GM18498 (cell line): ENCODE data around the gene ATP9B.
A peak's percentile ranks its signal among the peaks of the same experiment; 100 is the strongest.

Experiments
- ATAC-seq: cut with Tn5 transposase; IDR thresholded peaks from one replicate; pipeline ENCODE4 v1.9.1; 2021; ENCODE audit warnings: mild to moderate bottlenecking, moderate library complexity; ENCODE audit not compliant: unreplicated experiment

The ATP9B gene

GRCh38 chr18:79392226-79392625 lies 323.0 kb downstream of the ATP9B start:
- ATAC-seq, result no peak

DNA sequence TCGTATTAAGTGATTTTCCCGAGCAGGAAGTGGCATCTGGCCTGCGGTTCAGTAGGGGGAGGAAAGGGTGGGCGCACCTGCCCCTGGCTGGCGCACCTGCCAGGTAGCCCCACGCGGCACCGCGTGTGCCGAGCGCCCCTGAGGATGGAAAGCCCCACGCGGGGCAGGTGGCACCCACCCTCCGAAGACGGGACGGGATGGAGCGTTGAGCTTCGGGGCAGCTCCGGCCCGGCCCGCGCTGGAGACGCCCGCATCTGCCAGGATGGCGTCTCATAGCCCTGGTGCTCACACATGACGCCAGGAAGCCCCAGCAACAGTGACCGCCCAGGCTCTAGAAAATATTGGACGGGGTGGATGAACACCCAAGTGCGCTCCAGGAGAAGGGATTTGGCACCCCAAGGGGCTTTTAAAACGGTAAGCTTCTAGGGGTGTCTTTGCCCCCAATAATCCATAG lies 324.0 kb downstream of the ATP9B start:
- no peak for ATAC-seq

- ATAC-seq, result peak; percentile 22
Observed at GRCh38 chr18:79393635-79394533, 324.7 kb downstream of the ATP9B start.

- peak; percentile 1 for ATAC-seq
Observed at GRCh38 chr18:79394534-79395307, 325.5 kb downstream of the ATP9B start.

DNA sequence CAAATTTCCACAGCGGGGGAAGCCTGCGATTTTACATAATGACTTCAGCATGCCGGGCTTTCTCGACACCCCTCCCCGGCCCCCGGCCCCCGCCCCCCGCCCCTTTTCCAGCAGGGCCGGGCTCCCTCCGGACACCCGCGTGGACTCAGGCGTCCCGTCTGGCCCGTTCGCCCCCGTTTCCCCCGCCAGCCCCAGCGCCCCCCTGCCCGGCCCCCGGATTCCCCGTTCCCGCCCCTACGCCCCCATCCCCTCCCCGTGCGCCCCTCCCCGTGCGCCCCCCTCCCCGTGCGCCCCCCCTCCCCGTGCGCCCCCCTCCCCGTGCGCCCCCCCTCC lies 326.1 kb downstream of the ATP9B start:
- no peak for ATAC-seq

DNA sequence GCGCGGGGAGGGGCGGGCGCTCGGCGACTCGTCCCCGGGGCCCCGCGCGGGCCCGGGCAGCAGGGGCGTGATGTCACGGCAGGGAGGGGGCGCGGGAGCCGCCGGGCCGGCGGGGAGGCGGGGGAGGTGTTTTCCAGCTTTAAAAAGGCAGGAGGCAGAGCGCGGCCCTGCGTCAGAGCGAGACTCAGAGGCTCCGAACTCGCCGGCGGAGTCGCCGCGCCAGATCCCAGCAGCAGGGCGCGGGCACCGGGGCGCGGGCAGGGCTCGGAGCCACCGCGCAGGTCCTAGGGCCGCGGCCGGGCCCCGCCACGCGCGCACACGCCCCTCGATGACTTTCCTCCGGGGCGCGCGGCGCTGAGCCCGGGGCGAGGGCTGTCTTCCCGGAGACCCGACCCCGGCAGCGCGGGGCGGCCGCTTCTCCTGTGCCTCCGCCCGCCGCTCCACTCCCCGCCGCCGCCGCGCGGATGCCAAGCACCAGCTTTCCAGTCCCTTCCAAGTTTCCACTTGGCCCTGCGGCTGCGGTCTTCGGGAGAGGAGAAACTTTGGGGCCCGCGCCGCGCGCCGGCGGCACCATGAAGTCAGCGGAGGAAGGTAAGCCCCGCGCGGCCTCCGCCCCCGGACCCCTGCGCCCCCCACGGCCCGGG lies 326.7 kb downstream of the ATP9B start, which contains the start of gene NFATC1:
Gene NFATC1 (plus strand): TSS at position 170 of the 644 bp plus-strand sequence. CDS start 295 bp downstream, at position 465.
- peak; percentile 2 for ATAC-seq

DNA sequence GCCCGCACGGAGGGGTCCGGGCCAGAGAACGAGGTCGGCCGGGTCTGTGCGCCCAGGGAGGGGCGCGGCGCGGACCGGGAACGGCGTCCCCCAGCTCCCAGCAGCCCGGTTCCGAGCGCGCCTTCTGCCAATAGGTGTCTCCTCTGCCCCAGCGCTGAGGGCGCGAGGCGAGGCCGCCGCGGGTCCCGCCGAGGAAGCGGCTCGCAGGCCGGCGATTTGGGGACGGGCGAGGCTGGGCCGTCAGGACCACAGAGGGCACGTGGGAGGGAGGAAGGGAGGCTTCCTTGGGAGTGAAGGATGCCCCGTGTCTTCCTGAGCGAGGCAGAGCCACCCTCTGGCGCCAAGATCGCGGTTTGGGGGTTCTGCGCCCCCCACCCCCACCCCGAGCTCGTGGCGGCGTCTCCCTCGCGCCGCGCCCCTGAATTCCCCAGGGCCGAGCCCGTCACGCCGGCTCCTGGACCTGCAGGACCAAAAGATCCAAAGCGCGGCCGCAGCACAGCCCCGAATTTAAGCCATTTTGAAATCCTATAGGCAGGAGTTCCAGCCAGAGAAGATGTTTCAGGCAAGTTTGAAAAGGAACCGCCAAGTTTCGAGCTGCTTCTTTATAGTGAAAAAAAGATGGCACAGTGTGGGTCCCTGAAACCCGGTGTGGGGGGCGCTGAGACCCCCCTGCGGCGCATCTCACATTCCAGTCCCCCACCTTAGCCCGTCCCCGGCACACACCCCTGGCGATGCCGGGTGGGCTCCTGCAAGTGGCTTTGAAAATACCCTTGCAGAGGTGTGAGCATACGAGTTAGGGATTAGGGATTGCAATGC lies 327.4 kb downstream of the ATP9B start:
- peak; percentile 26 for ATAC-seq

GRCh38 chr18:79397247-79397829 lies 328.1 kb downstream of the ATP9B start:
- no peak for ATAC-seq

GRCh38 chr18:79397830-79398761 lies 328.9 kb downstream of the ATP9B start:
- no peak for ATAC-seq

GRCh38 chr18:79399275-79400081 lies 330.3 kb downstream of the ATP9B start:
- ATAC-seq, result peak; percentile 13

GRCh38 chr18:79400091-79400590 lies 330.9 kb downstream of the ATP9B start:
- ATAC-seq, result peak; percentile 27

DNA sequence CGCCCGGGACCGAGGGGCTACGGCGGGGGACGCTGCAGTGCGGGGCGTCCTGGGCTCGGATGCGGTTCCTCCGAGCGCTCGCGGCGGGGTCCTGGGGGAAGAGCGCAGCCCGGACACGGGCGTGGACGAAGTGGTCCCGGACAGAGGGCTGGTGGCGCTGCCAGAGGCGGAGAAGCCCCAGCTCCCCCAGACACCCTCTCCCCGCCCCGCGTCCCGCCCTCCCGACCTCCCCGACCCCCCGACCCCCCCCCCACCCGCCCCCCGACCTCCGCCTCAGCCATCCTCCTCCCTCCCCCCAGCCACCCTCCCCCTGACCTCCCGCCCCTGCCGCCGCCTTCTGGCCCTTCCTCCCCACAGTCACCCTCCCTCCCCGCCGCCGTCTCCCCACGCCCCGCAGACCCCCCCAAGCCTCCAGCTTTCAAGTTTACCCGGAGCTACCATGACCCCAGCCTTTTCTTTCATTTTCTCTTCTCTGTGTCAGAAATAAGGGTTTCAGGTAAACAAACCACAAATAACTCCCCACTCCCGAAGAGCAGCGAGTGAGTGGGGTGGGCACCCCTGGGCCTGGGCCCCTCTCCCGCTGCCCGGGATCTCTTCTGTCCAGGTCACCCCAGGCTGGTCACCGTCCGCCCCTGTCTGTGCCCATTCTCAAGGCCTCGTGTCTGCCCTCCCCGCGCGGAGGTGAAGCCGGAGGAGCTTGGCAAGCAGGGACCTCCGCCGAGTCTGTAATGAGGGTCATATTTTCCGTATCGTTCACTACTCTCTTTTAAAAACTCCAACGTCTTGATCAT lies 331.6 kb downstream of the ATP9B start:
- peak; percentile 38 for ATAC-seq

DNA sequence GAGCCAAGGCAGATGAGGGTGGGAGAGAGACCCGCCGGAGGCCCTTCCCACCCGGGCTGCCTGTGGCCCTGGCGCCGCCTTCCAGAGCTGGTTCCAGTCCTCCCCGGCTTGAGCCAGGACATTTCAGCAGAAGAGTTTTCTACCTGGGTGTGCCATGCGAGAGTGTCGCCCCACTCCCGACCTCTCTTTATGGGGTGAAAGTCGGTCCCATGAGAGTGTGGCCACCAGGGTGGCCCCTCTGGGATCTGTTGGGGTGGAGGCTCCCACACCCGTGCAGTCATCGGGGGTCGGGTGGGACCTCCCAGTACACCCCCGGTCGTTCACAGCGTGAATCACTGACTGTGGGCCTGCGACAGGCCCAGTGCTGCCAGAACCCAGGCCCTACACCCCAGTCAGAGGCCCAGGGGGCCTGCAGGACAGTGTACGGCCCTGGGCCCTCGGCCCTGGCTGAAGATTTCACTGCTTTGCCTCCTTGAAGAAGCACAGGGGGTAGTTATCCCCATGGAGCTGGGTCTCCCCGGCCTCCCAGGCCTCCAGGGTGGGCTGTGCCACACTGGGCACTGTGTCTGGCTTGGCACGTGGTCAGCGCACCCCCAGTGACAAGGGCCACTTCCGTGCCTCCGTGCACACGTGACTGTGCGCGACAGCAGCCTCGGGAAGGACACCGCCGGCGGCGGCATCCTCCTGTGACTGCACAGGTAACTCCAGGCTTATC lies 332.5 kb downstream of the ATP9B start:
- no peak for ATAC-seq

GRCh38 chr18:79402209-79402576 lies 333.0 kb downstream of the ATP9B start:
- no peak for ATAC-seq

DNA sequence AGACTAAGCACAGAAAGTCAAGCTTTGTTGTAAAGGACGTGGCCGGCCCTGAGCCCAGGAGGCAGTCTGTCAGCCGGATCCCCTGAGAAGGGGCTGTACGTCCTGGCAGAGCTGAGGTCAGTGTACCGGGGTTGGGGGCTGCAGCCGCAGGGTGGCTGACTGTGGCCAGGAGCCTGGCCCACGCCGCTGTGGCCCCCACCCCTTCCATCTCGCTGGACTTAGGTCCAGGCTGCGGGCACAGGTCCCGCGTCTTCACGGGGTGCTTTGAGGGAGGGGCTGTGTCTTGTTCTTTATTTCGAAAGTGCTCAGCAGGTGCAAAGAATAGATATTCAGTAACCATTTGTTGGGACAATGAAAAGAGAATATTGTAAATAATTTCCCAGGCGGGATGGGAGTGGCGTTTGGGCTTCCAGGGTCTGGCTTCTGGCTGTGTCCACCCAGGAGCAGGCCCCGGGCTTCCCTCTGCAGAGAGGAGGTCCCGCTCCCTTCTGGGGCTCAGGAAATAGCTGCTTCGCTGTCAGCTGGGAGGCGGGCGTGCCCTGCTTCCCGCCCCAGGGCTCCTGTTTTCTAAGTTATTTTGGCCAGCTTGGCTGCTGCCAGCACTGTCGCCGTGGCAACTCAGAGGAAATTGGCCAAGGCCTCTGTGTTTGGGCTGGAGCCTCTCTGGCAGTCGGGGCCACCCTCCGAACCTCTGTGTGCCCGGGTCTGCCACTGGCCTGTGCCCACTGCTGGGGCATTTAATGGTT lies 334.0 kb downstream of the ATP9B start:
- ATAC-seq, result no peak
